PC-3 (cell line): Measurements from ENCODE around the gene POM121L2. TPM values are rescaled to one million over a fixed set of nuclear protein-coding genes. Genes with fewer than 3 reads are reported as not detected.

ENCODE experiments used
- ATAC-seq: fragments of 200-7000 bp; cut with Tn5 transposase; 2 replicates; pipeline ENCODE4 v1.9.1; 2020; ENCODE audit warnings: mild to moderate bottlenecking, moderate library complexity
- BruUV-seq: library from RNA; stranded (reverse); fragments of 400-500 nt; replicated peaks from 2 replicates; lab custom pipeline; 2021; lab: Mats Ljungman, UMichigan
- CTCF ChIA-PET: fragments of 300-600 bp; sonication (Branson Sonifier 250); formaldehyde crosslinking; loops from one replicate; lab custom pipeline; 2022; ENCODE audit warnings: antibody characterized with exemption; lab: Charles Lee
- POLR2A ChIA-PET: fragments of 300-600 bp; sonication (Branson Sonifier 250); formaldehyde crosslinking; loops from one replicate; lab custom pipeline; 2022; ENCODE audit warnings: antibody characterized with exemption; ENCODE audit not compliant: unreplicated experiment; lab: Charles Lee
- DNase-seq: peaks from one replicate; pipeline ENCODE4 v3.0.0-alpha.2; 2015
- H2AFZ ChIP-seq: fragments of 300-600 bp; sonication (generic); 2 replicates; pipeline ENCODE4 v1.6.0; 2016; ENCODE audit warnings: antibody characterized with exemption, low read length
- H3F3A ChIP-seq: fragments of 300-600 bp; sonication (generic); one replicate; pipeline ENCODE4 v1.6.0; 2017; ENCODE audit warnings: antibody characterized with exemption, low read length, control low read depth, mild to moderate bottlenecking; ENCODE audit not compliant: unreplicated experiment
- H3K27ac ChIP-seq: fragments of 300-600 bp; sonication (generic); 2 replicates; pipeline ENCODE4 v1.5.1; 2016; ENCODE audit warnings: mild to moderate bottlenecking, low read length
- H3K27me3 ChIP-seq: fragments of 300-600 bp; sonication (generic); 2 replicates; pipeline ENCODE4 v1.6.1; 2016; ENCODE audit warnings: low read length, mixed read lengths
- H3K36me3 ChIP-seq: fragments of 300-600 bp; sonication (generic); 2 replicates; pipeline ENCODE4 v1.6.1; 2016; ENCODE audit warnings: low read depth, mixed run types, low read length, mixed read lengths
- H3K4me1 ChIP-seq: fragments of 300-600 bp; sonication (generic); 2 replicates; pipeline ENCODE4 v1.5.1; 2016; ENCODE audit warnings: low read length; ENCODE audit not compliant: insufficient read depth
- H3K4me2 ChIP-seq: fragments of 300-600 bp; sonication (generic); 2 replicates; pipeline ENCODE4 v1.6.0; 2016; ENCODE audit warnings: low read length
- H3K4me3 ChIP-seq: fragments of 300-600 bp; sonication (generic); 2 replicates; pipeline ENCODE4 v1.5.1; 2016; ENCODE audit warnings: mild to moderate bottlenecking, low read length, mixed read lengths
- H3K79me2 ChIP-seq: fragments of 300-600 bp; sonication (generic); 2 replicates; pipeline ENCODE4 v1.6.1; 2017; ENCODE audit warnings: low read length, mixed read lengths
- H3K9ac ChIP-seq: fragments of 300-600 bp; sonication (generic); 2 replicates; pipeline ENCODE4 v1.6.0; 2016; ENCODE audit warnings: mild to moderate bottlenecking, low read length
- H3K9me2 ChIP-seq: fragments of 300-600 bp; sonication (generic); replicated peaks from 2 replicates; pipeline ENCODE4 v1.6.1; 2016; ENCODE audit warnings: mixed run types, low read length, mixed read lengths
- H3K9me3 ChIP-seq: fragments of 300-600 bp; sonication (generic); 2 replicates; pipeline ENCODE4 v1.6.1; 2016; ENCODE audit warnings: low read length, mixed read lengths
- H4K20me1 ChIP-seq: fragments of 300-600 bp; sonication (generic); 2 replicates; pipeline ENCODE4 v1.6.1; 2016; ENCODE audit warnings: low read length, mixed read lengths
- EZH2 ChIP-seq: fragments of 300-600 bp; sonication (generic); IDR thresholded peaks from one replicate; pipeline ENCODE4 v1.6.1; 2017; ENCODE audit warnings: antibody characterized with exemption, mild to moderate bottlenecking, low read length; ENCODE audit not compliant: unreplicated experiment
- EZH2phosphoT487 ChIP-seq: fragments of 300-600 bp; sonication (generic); IDR thresholded peaks from 2 replicates; pipeline ENCODE4 v1.6.1; 2018; ENCODE audit warnings: mild to moderate bottlenecking, antibody characterized with exemption, low read length, borderline replicate concordance
- intact Hi-C: fragments of 100-400 bp; cut with micrococcal nuclease; formaldehyde crosslinking; loops from 2 replicates; pipeline ENCODE4 v1.9.0; 2023
- total RNA-seq: library from RNA; depleted of rRNA; stranded (reverse); fragments of >200 nt; gene quantifications from 2 replicates; pipeline ENCODE4 v1.2.3, GENCODE V29; 2014
- TF ChIP-seq, protein P1 (sequence below): fragments of 300-600 bp; sonication (generic); conservative IDR thresholded peaks from 2 replicates; pipeline ENCODE4 v1.5.1; 2017; ENCODE audit warnings: antibody characterized with exemption, low read depth, mild to moderate bottlenecking, low read length

The POM121L2 gene
- total RNA-seq, 1 experiment from 2014 or later: not detected

DNA sequence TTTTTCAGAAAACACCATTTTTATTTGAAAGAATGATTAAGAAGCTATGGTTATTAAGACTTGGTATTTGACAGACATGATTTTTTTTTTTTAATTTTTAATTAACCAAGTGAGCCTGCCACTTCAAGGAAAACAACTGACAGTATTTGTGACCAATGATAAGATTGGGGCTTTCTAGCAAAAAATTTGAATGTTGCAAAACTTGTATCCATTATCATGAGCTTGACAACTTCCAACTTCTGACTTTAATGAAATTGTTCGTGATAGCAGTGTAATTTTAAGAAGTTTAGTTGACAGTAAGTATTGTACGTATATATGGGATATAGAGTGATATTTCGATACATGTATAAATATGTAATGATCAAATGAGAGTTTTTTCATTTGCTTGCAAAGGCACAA, 21.6 kb upstream of the POM121L2 start:
- no peaks in the 10 kb centered on the region for H3K9me3 ChIP-seq
- H4K20me1 ChIP-seq: no peaks in the 10 kb centered on the region
- CTCF ChIA-PET: interaction anchor here (0.7 kb wide), 1 partner anchor 387 kb away, joined by 3 read pairs; no protein-coding TSS in a partner anchor
- DNase-seq: no peak
- no TSS peak for BruUV-seq
- no peak for TF ChIP-seq EZH2
- TF ChIP-seq EZH2phosphoT487: no peak
- TF ChIP-seq, protein P1, sequence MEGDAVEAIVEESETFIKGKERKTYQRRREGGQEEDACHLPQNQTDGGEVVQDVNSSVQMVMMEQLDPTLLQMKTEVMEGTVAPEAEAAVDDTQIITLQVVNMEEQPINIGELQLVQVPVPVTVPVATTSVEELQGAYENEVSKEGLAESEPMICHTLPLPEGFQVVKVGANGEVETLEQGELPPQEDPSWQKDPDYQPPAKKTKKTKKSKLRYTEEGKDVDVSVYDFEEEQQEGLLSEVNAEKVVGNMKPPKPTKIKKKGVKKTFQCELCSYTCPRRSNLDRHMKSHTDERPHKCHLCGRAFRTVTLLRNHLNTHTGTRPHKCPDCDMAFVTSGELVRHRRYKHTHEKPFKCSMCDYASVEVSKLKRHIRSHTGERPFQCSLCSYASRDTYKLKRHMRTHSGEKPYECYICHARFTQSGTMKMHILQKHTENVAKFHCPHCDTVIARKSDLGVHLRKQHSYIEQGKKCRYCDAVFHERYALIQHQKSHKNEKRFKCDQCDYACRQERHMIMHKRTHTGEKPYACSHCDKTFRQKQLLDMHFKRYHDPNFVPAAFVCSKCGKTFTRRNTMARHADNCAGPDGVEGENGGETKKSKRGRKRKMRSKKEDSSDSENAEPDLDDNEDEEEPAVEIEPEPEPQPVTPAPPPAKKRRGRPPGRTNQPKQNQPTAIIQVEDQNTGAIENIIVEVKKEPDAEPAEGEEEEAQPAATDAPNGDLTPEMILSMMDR: no peak
- H3K9me2 ChIP-seq: no peaks in the 10 kb centered on the region
- no peaks in the 10 kb centered on the region for H3K4me1 ChIP-seq
- peak overlapping the region; percentile 76 for H3K4me3 ChIP-seq
- H3K27me3 ChIP-seq: no peaks in the 10 kb centered on the region
- POLR2A ChIA-PET: no interaction called here
- no peak overlapping the region for H3K27ac ChIP-seq
- no peaks in the 10 kb centered on the region for H3K79me2 ChIP-seq
- H3F3A ChIP-seq: no peaks in the 10 kb centered on the region
- no peaks in the 10 kb centered on the region for H3K36me3 ChIP-seq
- no peak for ATAC-seq
- no peak overlapping the region; the same call in 1 of the 2 replicates for H3K9ac ChIP-seq
- intact Hi-C loops: loop anchor here (5.0 kb wide), 2 partner anchors 54 to 144 kb away; partner anchors contain the start of gene ZNF391
- peak overlapping the region; percentile 88 for H2AFZ ChIP-seq
- H3K4me2 ChIP-seq: peak overlapping the region; percentile 77

DNA sequence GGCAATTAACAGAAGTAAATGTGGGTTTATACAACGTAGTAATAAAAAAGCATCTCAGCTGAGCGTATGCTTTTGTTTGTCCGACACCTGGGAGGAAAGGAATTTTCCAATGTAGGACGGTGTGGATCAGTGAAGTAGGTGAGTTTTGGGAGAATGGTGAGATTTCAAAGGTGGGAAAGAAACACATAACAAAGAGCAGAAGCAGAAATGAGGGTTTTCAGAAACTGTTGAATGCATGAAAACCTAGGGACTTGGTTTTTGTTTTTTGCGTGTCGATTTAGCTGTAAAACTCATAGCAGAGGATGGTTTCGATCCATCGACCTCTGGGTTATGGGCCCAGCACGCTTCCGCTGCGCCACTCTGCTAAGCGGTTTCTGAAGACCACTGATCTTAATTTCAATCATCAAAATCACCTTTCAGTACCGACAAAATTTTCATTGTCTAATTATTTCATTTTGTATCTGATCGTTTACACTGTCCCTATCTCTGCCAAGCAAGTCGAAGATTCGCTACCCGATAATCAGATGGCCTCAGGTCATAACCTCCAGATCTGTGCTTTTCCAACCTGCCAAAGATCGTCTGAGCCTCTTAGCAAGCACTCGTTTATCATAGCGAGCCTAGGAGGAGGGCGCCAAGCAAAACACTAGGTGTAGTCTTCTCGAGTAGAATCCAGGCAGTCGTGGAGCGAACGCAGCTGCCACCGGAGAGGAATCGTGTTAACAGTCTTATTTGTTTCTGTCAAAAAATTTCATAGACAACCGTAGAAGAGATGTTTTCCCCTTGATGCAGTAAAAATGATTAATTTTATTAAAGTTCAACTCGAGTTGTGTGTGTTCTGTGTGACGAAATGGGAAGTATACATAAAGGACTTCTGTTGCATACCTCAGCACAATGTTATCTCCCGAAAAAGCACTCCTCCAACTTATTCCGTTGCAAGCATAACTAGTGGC, 20.9 kb upstream of the POM121L2 start:
- Histone ChIP-seq H2AFZ (peak overlapping the region; percentile 88), H3K27ac (no peak overlapping the region), H3K9me3 (no peaks in the 10 kb centered on the region), H3K36me3 (no peaks in the 10 kb centered on the region), H3K9me2 (no peaks in the 10 kb centered on the region), H3K4me3 (peak overlapping the region; percentile 76), H3F3A (no peaks in the 10 kb centered on the region), H3K79me2 (no peaks in the 10 kb centered on the region), H3K4me1 (no peaks in the 10 kb centered on the region), H3K27me3 (no peaks in the 10 kb centered on the region), H3K9ac (no peak overlapping the region; the same call in 1 of the 2 replicates), H3K4me2 (peak overlapping the region; percentile 77), H4K20me1 (no peaks in the 10 kb centered on the region)
- DNase-seq: peak; percentile 77
- ChIA-PET POLR2A (no interaction called here), CTCF (no interaction called here)
- no TSS peak for BruUV-seq
- peak; percentile 91 for ATAC-seq
- intact Hi-C loops: loop anchor here (5.0 kb wide), 2 partner anchors 54 to 144 kb away; partner anchors contain the start of gene ZNF391
- TF ChIP-seq EZH2: no peak
- TF ChIP-seq, protein P1: no peak
- TF ChIP-seq EZH2phosphoT487: no peak
